ENCODE data around the gene WIPF1. TPM values are rescaled to one million over a fixed set of nuclear protein-coding genes. Genes with fewer than 3 reads are reported as not detected.

WIPF1 gene
- total RNA-seq, 1 donor from 2014 or later: 60.1 TPM

GRCh38 chr2:174628528-174629169, 31.0 kb upstream of the WIPF1 start:
- H3K4me3 Mint-ChIP-seq (ENCODE audit: unreplicated experiment): no peak overlapping the region
- H3K36me3 Mint-ChIP-seq (ENCODE audit: unreplicated experiment): peaks cover 32% of the 10 kb centered on the region
- H3K4me1 Mint-ChIP-seq (ENCODE audit: unreplicated experiment): peaks cover 47% of the 10 kb centered on the region
- no peaks in the 10 kb centered on the region for H3K27me3 Mint-ChIP-seq (ENCODE audit: unreplicated experiment)
- no peak for DNase-seq (ENCODE audit: extremely low spot score, unreplicated experiment)
- H3K9me3 Mint-ChIP-seq (ENCODE audit: unreplicated experiment): no peaks in the 10 kb centered on the region
- no peak overlapping the region for H3K27ac Mint-ChIP-seq (ENCODE audit: unreplicated experiment)
- TF ChIP-seq CTCF (IDR thresholded peaks at IDR 0.05): no peak

- H3K27ac Mint-ChIP-seq (ENCODE audit: unreplicated experiment): no peak overlapping the region
- no peak overlapping the region for H3K4me3 Mint-ChIP-seq (ENCODE audit: unreplicated experiment)
- no peak for DNase-seq (ENCODE audit: extremely low spot score, unreplicated experiment)
- H3K9me3 Mint-ChIP-seq (ENCODE audit: unreplicated experiment): no peaks in the 10 kb centered on the region
- TF ChIP-seq CTCF (IDR thresholded peaks at IDR 0.05): no peak
- peaks cover 37% of the 10 kb centered on the region for H3K4me1 Mint-ChIP-seq (ENCODE audit: unreplicated experiment)
- peaks cover 26% of the 10 kb centered on the region for H3K36me3 Mint-ChIP-seq (ENCODE audit: unreplicated experiment)
- H3K27me3 Mint-ChIP-seq (ENCODE audit: unreplicated experiment): no peaks in the 10 kb centered on the region
Measured at GRCh38 chr2:174627216-174627615, 29.6 kb upstream of the WIPF1 start.

GRCh38 chr2:174624895-174625430, 27.4 kb upstream of the WIPF1 start:
- Mint-ChIP-seq H3K27me3 (ENCODE audit: unreplicated experiment) (no peaks in the 10 kb centered on the region), H3K27ac (ENCODE audit: unreplicated experiment) (no peak overlapping the region), H3K36me3 (ENCODE audit: unreplicated experiment) (peaks cover 27% of the 10 kb centered on the region), H3K4me1 (ENCODE audit: unreplicated experiment) (peaks cover 19% of the 10 kb centered on the region), H3K9me3 (ENCODE audit: unreplicated experiment) (no peaks in the 10 kb centered on the region), H3K4me3 (ENCODE audit: unreplicated experiment) (no peak overlapping the region)
- DNase-seq (ENCODE audit: extremely low spot score, unreplicated experiment): no peak
- no peak for TF ChIP-seq CTCF (IDR thresholded peaks at IDR 0.05)

- H3K36me3 Mint-ChIP-seq (ENCODE audit: unreplicated experiment): peaks cover 24% of the 10 kb centered on the region
- no peaks in the 10 kb centered on the region for H3K27me3 Mint-ChIP-seq (ENCODE audit: unreplicated experiment)
- H3K27ac Mint-ChIP-seq (ENCODE audit: unreplicated experiment): no peak overlapping the region
- no peak for TF ChIP-seq CTCF (IDR thresholded peaks at IDR 0.05)
- no peaks in the 10 kb centered on the region for H3K9me3 Mint-ChIP-seq (ENCODE audit: unreplicated experiment)
- no peak overlapping the region for H3K4me3 Mint-ChIP-seq (ENCODE audit: unreplicated experiment)
- peaks cover 13% of the 10 kb centered on the region for H3K4me1 Mint-ChIP-seq (ENCODE audit: unreplicated experiment)
- DNase-seq (ENCODE audit: extremely low spot score, unreplicated experiment): no peak
Measured at GRCh38 chr2:174623690-174624089, 26.1 kb upstream of the WIPF1 start.

GRCh38 chr2:174623106-174623637, 25.6 kb upstream of the WIPF1 start:
- peaks cover 19% of the 10 kb centered on the region for H3K36me3 Mint-ChIP-seq (ENCODE audit: unreplicated experiment)
- DNase-seq (ENCODE audit: extremely low spot score, unreplicated experiment): no peak
- TF ChIP-seq CTCF (IDR thresholded peaks at IDR 0.05): no peak
- no peaks in the 10 kb centered on the region for H3K27me3 Mint-ChIP-seq (ENCODE audit: unreplicated experiment)
- no peak overlapping the region for H3K27ac Mint-ChIP-seq (ENCODE audit: unreplicated experiment)
- peaks cover 11% of the 10 kb centered on the region for H3K4me1 Mint-ChIP-seq (ENCODE audit: unreplicated experiment)
- no peak overlapping the region for H3K4me3 Mint-ChIP-seq (ENCODE audit: unreplicated experiment)
- H3K9me3 Mint-ChIP-seq (ENCODE audit: unreplicated experiment): no peaks in the 10 kb centered on the region

Measured in osteocyte (in vitro differentiated cells).